ENCODE results near the gene ZNF682.

- TF ChIP-seq CTCF (conservative IDR thresholded peaks at IDR 0.05; ENCODE audit: low read depth, low read length) (no peak), EZH2 (IDR thresholded peaks at IDR 0.05; ENCODE audit: borderline replicate concordance, low read depth, low read length, poor library complexity, severe bottlenecking) (no peak)
These were observed 3.4 kb downstream of the ZNF682 start for GRCh38 chr19:20035935-20036334.

All from A673 (cell line).